GM19238 (cell line): ENCODE results near the gene OR10A7.
"Not testable (repeated sequence)": the region's sequence is repeated elsewhere in the genome, so short reads cannot be mapped to it uniquely, and the experiment has no call there.

Experiments used
- DNase-seq: peaks from one replicate; pipeline ENCODE4 v3.0.0; 2011; ENCODE audit warnings: low spot score; ENCODE audit not compliant: insufficient read length

Gene OR10A7, protein sequence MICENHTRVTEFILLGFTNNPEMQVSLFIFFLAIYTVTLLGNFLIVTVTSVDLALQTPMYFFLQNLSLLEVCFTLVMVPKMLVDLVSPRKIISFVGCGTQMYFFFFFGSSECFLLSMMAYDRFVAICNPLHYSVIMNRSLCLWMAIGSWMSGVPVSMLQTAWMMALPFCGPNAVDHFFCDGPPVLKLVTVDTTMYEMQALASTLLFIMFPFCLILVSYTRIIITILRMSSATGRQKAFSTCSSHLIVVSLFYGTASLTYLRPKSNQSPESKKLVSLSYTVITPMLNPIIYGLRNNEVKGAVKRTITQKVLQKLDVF

DNA sequence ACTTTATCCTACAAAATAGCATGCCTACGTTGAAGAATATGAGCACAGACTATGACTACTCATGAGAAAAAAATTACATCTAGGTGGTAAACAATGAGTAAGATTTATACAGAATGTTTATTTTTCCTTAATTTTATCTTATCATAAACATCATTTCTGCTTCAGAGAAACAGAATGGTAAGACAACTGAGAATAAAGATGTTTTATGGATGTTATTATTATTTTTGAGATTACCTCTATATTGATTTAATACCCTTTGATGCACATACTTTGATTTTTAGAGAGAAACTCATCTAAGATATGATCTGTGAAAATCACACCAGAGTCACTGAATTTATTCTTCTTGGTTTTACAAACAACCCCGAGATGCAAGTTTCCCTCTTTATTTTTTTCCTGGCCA, at the start of gene OR10A7:
Gene OR10A7, plus strand, starts transcription at position 301 of the 400 bp plus-strand sequence. Its CDS starts 0 bp downstream, at position 301.
- DNase-seq, result no peak

DNA sequence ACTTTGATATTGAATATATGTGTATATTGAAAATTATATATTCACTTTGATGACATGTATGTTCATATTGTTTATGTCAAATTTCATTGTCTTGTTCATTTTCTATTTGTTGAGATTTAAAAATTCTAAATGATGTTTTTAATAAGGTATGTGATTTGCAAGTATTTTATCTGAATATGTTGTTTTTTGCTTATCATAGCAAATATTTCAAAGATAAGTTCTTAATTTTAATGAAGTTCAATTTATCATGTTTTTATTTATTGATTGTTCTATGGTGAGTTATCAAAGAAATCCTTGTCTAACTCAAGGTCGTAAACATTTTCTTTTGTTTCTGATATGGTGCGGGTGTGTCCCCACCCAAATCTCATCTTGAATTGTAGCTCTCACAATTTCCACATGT, 49.4 kb upstream of the OR10A7 start:
- no peak for DNase-seq

DNA sequence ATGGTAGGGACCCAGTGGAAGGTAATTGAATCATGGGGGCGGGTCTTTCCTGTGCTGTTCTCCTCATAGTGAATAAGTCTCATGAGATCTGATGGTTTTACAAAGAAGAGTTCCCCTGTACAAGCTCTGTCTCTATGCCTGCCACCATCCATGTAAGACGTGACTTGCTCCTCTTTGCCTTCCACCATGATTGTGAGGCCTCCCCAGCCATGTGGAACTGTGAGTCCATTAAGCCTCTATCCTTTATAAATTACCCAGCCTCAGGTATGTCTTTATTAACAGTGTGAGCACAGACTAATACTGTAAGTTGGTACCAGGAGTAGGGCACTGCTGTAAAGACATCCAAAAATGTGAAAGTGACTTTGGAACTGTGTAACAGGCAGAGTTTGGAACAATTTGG, 49.0 kb upstream of the OR10A7 start:
- DNase-seq, result not testable (repeated sequence)

DNA sequence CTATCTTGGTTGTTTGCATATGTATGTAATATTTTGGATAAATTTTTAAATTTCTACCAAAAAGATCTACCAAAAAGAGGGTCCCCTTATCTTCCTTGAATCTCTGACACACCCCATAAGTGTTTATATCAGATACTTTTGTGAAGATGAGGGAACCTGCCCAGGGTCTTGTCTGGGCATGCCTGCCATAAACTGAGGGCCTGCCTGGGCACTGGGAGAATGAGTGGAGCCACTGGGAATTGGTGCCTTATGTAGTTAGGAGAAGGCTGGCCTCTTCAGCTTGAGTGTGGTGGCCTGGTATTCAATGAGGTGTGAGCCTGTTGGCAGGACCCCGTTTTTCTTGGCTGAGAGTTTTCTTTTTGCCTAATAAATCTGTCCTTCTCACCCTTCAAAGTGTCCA, 48.1 kb upstream of the OR10A7 start:
- no peak for DNase-seq

DNA sequence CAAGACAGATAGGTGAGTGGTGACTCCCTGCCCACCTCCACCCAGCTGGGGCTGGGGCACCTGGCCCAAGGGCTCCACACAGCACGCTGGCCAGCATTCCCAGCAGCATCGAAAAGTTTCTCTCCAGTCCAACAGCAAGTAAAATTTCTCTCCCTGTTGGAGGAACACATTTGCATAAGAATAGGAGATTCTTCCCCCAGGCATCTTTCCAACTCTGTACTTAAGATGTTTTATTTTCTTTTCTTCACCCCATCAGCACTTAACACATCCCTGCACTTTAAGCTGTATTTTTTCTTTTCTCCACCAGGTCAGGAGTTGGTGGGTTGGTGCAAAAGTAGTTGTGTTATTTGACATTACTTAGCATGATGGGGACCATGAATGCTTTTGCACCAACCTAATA, 47.4 kb upstream of the OR10A7 start:
- DNase-seq, result no peak

DNA sequence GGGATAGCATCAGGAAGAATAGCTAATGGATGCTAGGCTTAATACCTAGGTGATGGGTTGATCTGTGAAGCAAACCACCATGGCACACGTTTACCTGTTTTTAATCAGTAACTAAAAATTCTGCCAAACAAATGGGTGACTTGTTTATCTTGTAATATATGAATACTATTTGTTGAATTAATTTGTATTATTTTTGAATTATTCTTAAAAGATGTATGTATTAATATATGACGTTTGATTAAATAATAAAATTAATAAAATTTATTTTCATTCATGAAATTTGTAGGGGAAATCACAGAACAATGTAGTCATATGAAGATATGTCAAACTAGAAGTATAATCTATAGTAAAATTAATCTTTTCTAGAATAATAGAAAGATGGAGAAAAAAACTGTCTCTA, 32.3 kb upstream of the OR10A7 start:
- DNase-seq, result no peak

DNA sequence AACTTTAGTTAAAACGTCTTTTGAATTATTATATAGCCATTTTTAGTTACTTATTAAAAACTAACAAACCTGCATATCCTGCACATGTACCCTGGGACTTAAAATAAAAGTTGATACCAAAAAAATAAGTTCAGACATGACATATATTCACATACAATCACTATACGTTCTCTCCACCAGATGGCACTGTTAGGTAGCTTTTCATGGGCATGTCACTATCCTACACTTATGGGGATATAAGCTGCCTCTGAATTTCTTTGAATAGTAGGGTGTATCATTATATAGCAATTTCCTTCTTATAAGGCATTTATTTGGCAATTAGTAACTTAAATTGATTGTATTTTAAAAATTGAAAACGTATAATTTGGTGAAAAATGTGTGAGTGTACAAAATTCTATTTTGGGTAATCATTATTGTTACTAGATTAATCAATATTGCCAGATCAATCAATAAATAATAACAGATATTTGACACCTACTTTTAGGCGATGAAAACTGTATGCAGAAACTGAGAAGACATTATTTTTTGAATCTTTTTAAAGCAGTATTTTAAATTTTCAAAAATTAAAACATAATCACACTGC, 31.8 kb upstream of the OR10A7 start:
- no peak for DNase-seq

DNA sequence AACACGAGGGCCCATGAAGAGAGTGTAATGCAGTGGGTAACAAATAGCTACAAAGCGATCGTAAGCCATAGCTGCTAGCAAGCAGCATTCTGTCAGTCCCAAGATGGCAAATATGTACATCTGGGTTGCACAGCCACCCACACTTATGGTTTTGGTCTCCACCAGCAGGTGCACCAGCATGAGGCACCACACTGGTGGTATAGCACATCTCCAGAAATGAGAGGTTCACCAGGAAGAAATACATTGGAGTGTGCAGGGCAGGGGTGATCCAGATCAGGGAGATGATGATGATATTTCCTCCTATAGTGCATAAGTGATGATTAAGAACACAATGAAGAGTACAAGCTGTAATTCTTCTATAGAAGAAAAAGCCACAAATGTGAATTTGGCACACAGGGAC, 26.4 kb upstream of the OR10A7 start:
- no peak for DNase-seq

DNA sequence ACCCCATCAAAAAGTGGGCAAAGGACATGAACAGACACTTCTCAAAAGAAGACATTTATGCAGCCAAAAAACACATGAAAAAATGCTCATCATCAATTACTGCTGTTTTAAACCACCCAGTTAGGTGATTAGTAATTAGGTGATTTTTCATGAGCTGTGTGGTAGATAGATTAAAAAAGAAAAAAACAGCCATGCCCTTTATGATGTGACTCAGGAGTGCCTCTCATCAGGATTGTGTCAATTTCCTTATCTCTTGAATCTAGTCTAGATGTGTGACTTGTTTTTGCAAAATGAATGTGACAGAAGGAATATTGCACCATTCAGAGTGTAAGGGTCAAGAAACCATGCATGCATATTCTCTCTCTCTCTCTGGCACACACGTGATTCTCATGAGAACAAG, 5.7 kb downstream of the OR10A7 start:
- DNase-seq, result no peak

DNA sequence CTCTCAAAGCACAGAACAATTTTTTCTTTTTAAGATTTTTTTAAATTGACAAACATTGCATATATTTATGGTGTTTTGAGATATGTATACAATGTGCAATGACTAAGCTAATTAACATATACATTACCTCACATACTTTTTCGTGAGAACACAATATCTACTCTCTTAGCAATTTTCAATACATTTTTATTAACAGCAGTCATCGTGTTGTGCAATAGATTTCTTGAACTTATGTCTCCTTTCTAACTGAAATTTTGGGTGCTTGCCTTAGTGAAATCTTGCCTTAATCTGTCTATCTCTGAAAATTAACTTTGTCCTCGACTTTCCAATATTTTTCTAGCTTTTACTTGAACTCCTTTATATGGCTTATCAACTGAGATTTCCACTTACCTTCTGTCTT, 6.8 kb downstream of the OR10A7 start:
- no peak for DNase-seq

DNA sequence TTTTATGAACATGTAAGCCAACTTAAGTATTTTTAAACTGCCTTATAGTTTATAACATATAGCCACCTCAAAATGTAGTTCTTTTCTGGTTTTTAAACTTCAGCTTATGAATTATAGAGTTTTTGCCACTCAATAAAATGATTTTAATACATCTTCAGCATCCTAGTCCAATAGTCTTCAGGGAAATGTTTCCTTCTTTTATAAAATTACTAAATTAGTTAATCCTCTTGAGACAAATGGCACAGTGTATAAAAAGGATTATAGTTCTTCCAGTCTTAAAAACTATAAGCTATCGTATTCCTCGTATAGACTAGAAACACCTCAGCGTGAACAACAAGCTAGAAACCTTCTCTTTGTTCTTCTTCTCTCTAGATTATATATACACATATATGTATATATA, 23.5 kb downstream of the OR10A7 start, which contains the start of gene OR6C74:
Gene OR6C74, plus strand, starts transcription at position 301 of the 400 bp plus-strand sequence. CDS start 2,679 bp downstream, outside the sequence.
- DNase-seq, result no peak

DNA sequence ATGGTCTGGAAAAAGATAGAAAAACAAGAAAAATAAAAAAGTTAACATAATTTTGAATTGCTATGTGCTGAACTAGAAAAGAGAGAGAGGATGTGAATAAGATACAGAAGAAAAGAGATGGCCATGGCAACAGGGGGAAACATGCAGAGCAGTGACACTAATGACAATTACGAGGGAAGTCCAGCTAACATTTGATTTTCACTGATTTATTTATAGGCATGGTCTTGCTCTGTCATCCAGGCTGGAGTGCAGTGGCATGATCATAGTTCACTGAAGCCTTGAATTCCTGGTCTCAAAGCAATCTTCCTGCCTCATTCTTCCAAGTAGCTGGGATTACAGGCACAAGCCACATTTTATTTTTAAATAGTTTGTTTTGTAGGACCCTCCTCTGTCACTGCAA, 25.3 kb downstream of the OR10A7 start:
- no peak for DNase-seq

DNA sequence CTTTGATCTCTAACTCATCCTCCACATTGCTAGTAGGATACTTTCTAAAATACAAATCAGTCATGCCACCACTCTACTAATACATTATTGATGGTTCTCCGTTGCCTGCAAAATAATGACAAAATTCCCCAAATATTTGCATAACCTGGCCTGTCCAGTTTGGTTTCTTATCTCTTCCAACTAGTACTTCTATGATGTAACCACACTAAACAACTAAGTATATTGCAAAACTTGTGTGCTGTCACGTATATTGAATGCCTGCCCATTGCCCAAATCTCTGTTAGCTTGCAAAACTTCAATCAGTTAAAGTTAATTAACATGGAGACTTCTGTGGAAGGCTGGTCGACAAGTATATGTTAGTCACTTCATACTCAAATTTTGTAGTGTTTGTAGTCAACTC, 30.1 kb downstream of the OR10A7 start:
- no peak for DNase-seq

DNA sequence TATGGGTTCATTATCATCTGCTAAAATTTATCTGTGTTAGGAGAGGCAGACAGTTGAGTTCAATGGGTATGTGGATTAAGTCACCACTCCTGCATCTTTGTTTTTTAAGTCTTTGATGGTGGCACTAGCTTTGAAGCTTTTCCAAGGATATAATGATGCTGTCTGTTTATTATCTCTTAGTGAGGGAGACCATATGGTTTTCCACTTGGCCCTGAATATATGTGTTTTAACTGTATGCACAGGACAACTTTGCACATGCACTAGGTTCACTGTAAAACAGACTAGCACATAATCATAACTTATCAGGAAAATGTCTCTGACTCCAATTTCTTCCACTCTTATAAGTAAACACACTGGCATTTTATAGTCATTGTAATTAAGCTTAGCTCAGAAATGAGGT, 32.5 kb downstream of the OR10A7 start:
- DNase-seq, result no peak

DNA sequence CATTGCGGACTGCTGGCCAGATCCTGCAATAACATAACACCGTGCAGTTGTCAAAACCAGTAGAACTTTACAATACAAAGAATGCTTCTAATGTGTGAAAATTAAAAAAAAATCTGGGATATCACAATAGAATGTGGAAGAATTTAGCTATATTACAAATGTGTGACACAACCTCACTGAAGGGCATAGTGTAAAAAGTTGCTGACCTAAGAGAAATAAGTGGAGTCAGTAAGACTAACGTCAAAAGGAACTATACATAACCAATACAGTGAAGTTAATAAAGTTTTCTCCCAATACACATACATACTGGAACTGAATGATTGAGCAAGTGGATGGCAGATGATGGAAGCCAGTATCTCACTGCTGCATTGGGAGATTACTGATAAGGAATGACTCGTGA, 36.0 kb downstream of the OR10A7 start:
- no peak for DNase-seq

DNA sequence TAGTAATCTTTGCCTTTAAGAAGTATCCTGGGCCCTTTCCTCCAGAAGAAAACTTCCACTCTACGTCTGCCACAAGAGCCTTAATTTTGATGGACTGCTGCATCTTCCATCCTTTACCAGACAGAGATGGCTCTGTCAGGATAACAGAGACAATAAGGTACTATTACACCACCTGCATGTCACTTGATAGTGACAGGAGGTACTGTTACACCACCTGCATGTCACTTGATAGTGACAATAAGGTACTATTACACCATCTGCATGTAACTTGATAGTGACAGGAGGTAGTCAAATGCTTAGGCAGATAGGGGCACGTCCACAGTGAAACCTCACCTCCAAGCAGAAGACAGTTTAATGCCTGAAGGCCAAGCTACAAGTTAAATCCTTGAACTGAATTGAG, 37.5 kb downstream of the OR10A7 start:
- no peak for DNase-seq
